GM12878 (cell line): ENCODE measurements around the gene PLXNB2. TPM values are rescaled to one million over a fixed set of nuclear protein-coding genes. Genes with fewer than 3 reads are reported as not detected.

Experiments used
- ATAC-seq: fragments of 200-7000 bp; cut with Tn5 transposase; 3 replicates; pipeline ENCODE4 v1.9.1; 2020; ENCODE audit warnings: mild to moderate bottlenecking, moderate library complexity
- BruUV-seq: library from RNA; stranded (reverse); fragments of 400-500 nt; replicated peaks from 2 replicates; lab custom pipeline; 2021; lab: Mats Ljungman, UMichigan
- CTCF ChIA-PET: fragments of 300-600 bp; sonication (Branson Sonifier 250); formaldehyde crosslinking; extraction: SDS; loops from one replicate; lab custom pipeline; 2021; ENCODE audit warnings: inconsistent platforms; lab: Yijun Ruan, JAX
- POLR2A ChIA-PET: fragments of 350-600 bp; formaldehyde crosslinking; extraction: SDS; loops from one replicate; lab custom pipeline; 2021; ENCODE audit warnings: inconsistent platforms; lab: Charles Lee
- RAD21 ChIA-PET: fragments of 300-600 bp; sonication (Branson Sonifier 250); formaldehyde crosslinking; loops from one replicate; lab custom pipeline; 2023; ENCODE audit warnings: antibody characterized with exemption; ENCODE audit not compliant: unreplicated experiment; lab: Charles Lee
- SMC1A ChIA-PET: fragments of 300-600 bp; sonication (Branson Sonifier 250); formaldehyde crosslinking; loops from one replicate; lab custom pipeline; 2023; ENCODE audit not compliant: unreplicated experiment, uncharacterized antibody; lab: Charles Lee
- DNase-seq: peaks from one replicate; pipeline ENCODE4 v3.0.0-alpha.2; 2011; ENCODE audit warnings: low read depth, low spot score
- FAIRE-seq: peaks from 3 replicates; lab custom pipeline; 2011; peaks lifted over from hg19 to GRCh38; lab: Jason Lieb, UNC
- H2AFZ ChIP-seq: 2 replicates; pipeline ENCODE4 v1.6.0; 2011; ENCODE audit warnings: low read depth, low read length, control low read depth; ENCODE audit not compliant: control insufficient read depth
- H3K27ac ChIP-seq: 2 replicates; pipeline ENCODE4 v1.5.1; 2011; ENCODE audit warnings: control low read depth; ENCODE audit not compliant: control insufficient read depth, insufficient read depth
- H3K27me3 ChIP-seq, 2 experiments: replicated peaks in 1 of 2; 2 replicates each; pipeline versions ENCODE4 v1.6.0 to v1.6.1; 2011; ENCODE audit warnings: low read length in 1 of 2; ENCODE audit not compliant: control insufficient read depth in 2 of 2, insufficient read depth in 2 of 2
- H3K36me3 ChIP-seq, 2 experiments: 2 replicates each; pipeline ENCODE4 v1.5.1; 2011; ENCODE audit warnings: low read length in 1 of 2; ENCODE audit not compliant: control insufficient read depth in 2 of 2, insufficient read depth in 2 of 2
- H3K4me1 ChIP-seq: 2 replicates; pipeline ENCODE4 v1.6.1; 2011; ENCODE audit warnings: mild to moderate bottlenecking, low read length, moderate library complexity, mixed read lengths; ENCODE audit not compliant: control insufficient read depth, insufficient read depth
- H3K4me2 ChIP-seq: 2 replicates; pipeline ENCODE4 v1.6.0; 2011; ENCODE audit warnings: control low read depth; ENCODE audit not compliant: control insufficient read depth, insufficient read depth
- H3K4me3 ChIP-seq: fragments of 200-600 bp; sonication (generic); 2 replicates; pipeline ENCODE4 v1.5.1; 2016
- H3K79me2 ChIP-seq: 2 replicates; pipeline ENCODE4 v1.6.0; 2011; ENCODE audit warnings: low read length; ENCODE audit not compliant: control insufficient read depth, insufficient read depth
- H3K9ac ChIP-seq: 2 replicates; pipeline ENCODE4 v1.8.0; 2011; ENCODE audit warnings: low read length, control low read depth, mixed read lengths; ENCODE audit not compliant: control insufficient read depth, insufficient read depth
- H3K9me3 ChIP-seq: replicated peaks from 3 replicates; pipeline ENCODE4 v1.5.1; 2011; ENCODE audit warnings: mild to moderate bottlenecking, low read length; ENCODE audit not compliant: control insufficient read depth, insufficient read depth
- H4K20me1 ChIP-seq: 2 replicates; pipeline ENCODE4 v1.6.0; 2011; ENCODE audit not compliant: control insufficient read depth, insufficient read depth
- BACH1 ChIP-seq: fragments of 450-650 bp; IDR thresholded peaks from 2 replicates; pipeline ENCODE4 v1.6.1; 2017; ENCODE audit warnings: mild to moderate bottlenecking, borderline replicate concordance
- CREM ChIP-seq: IDR thresholded peaks from 2 replicates; pipeline ENCODE4 v1.6.1; 2014; ENCODE audit warnings: antibody characterized with exemption, low read depth
- ESRRA ChIP-seq: IDR thresholded peaks from 2 replicates; pipeline ENCODE4 v1.6.1; 2012; ENCODE audit warnings: mild to moderate bottlenecking, low read length, improper control_type of control experiment
- IKZF1 ChIP-seq: fragments of 450-650 bp; conservative IDR thresholded peaks from 2 replicates; pipeline ENCODE4 v1.6.1; 2017; ENCODE audit warnings: antibody characterized with exemption, mild to moderate bottlenecking
- MXI1 ChIP-seq: fragments of 150-350 bp; IDR thresholded peaks from 2 replicates; pipeline ENCODE4 v1.6.1; 2011; ENCODE audit warnings: low read depth, mild to moderate bottlenecking, inconsistent platforms, low read length, improper control_type of control experiment
- MYC ChIP-seq: IDR thresholded peaks from 2 replicates; pipeline ENCODE4 v1.6.1; 2011; ENCODE audit warnings: mild to moderate bottlenecking, low read length, moderate library complexity, inconsistent platforms; ENCODE audit not compliant: insufficient read depth, insufficient replicate concordance, insufficient read length, severe bottlenecking
- NFXL1 ChIP-seq: fragments of 450-650 bp; IDR thresholded peaks from 2 replicates; pipeline ENCODE4 v1.6.1; 2017; ENCODE audit warnings: antibody characterized with exemption, mild to moderate bottlenecking, borderline replicate concordance
- NR2F1 ChIP-seq: fragments of 450-650 bp; conservative IDR thresholded peaks from 2 replicates; pipeline ENCODE4 v1.6.1; 2017; ENCODE audit warnings: mild to moderate bottlenecking
- POLR2A ChIP-seq: IDR thresholded peaks from 2 replicates; pipeline ENCODE4 v1.6.1; 2011; ENCODE audit warnings: low read depth, mild to moderate bottlenecking, low read length
- POU2F2 ChIP-seq: IDR thresholded peaks from 3 replicates; pipeline ENCODE4 v1.6.1; 2011; ENCODE audit warnings: low read depth, mild to moderate bottlenecking, low read length, borderline replicate concordance
- RAD21 ChIP-seq: IDR thresholded peaks from 2 replicates; pipeline ENCODE4 v1.6.1; 2011; ENCODE audit warnings: mild to moderate bottlenecking, low read depth, low read length, moderate library complexity; ENCODE audit not compliant: insufficient read depth
- RELA ChIP-seq: fragments of 450-650 bp; IDR thresholded peaks from 2 replicates; pipeline ENCODE4 v1.8.0; 2014; ENCODE audit warnings: borderline replicate concordance; ENCODE audit not compliant: partially characterized antibody
- RFX5 ChIP-seq: IDR thresholded peaks from 2 replicates; pipeline ENCODE4 v1.6.1; 2011; ENCODE audit warnings: low read depth, low read length, improper control_type of control experiment
- SMARCA5 ChIP-seq: fragments of 450-650 bp; IDR thresholded peaks from 2 replicates; pipeline ENCODE4 v1.6.1; 2017; ENCODE audit warnings: mild to moderate bottlenecking
- SP1 ChIP-seq: IDR thresholded peaks from one replicate; pipeline ENCODE4 v1.6.1; 2011; ENCODE audit warnings: low read depth, low read length
- SREBF2 ChIP-seq: IDR thresholded peaks from 2 replicates; pipeline ENCODE4 v1.6.1; 2012; ENCODE audit warnings: mild to moderate bottlenecking, low read length
- SUPT20H ChIP-seq: IDR thresholded peaks from 2 replicates; pipeline ENCODE4 v1.6.1; 2011; ENCODE audit warnings: low read depth, mild to moderate bottlenecking, low read length, moderate library complexity, borderline replicate concordance; ENCODE audit not compliant: control insufficient read depth
- TARDBP ChIP-seq: IDR thresholded peaks from 2 replicates; pipeline ENCODE4 v1.6.1; 2016; ENCODE audit warnings: borderline replicate concordance
- TCF12 ChIP-seq: IDR thresholded peaks from 2 replicates; pipeline ENCODE4 v1.6.1; 2011; ENCODE audit warnings: low read depth, mild to moderate bottlenecking, low read length
- YY1 ChIP-seq: IDR thresholded peaks from 2 replicates; pipeline ENCODE4 v1.6.1; 2011; ENCODE audit warnings: low read depth, mild to moderate bottlenecking, low read length
- ZBED1 ChIP-seq: IDR thresholded peaks from 2 replicates; pipeline ENCODE4 v1.6.1; 2016; ENCODE audit warnings: borderline replicate concordance
- WGBS: methylation state at CpG from one replicate; pipeline ENCODE4 v1.1.6; 2016; ENCODE audit warnings: low lambda C conversion rate; ENCODE audit not compliant: insufficient replicate concordance, insufficient coverage; ENCODE audit errors: missing lambda C conversion rate; 5-methylcytosine and 5-hydroxymethylcytosine counted together
- in situ Hi-C: fragments of 300-500 bp; cut with MboI; formaldehyde crosslinking; loops from 9 replicates; pipeline ENCODE4 v1.14.3; 2018; ENCODE audit warnings: mixed read lengths
- intact Hi-C: fragments of 100-400 bp; cut with micrococcal nuclease; formaldehyde crosslinking; loops from one replicate; pipeline ENCODE4 v1.14.2; 2022; ENCODE audit not compliant: unreplicated experiment
- polyA plus RNA-seq, 11 experiments: library from polyadenylated mRNA; depleted of rRNA in 4 of 11; unstranded in 6 of 11; stranded (reverse) in 5 of 11; fragments of >200 nt; fragmentation: Nextera tagmentation in 4 of 11; fragmentation: Illumina TruSeq in 1 of 11; extraction: Ambion mirVana in 4 of 11; extraction: Trizol in 1 of 11; gene quantifications; 1 replicate in 1 of 11; 2 replicates in 10 of 11; pipeline versions ENCODE4 v1.2.1 to v1.2.3, GENCODE V29; 2011 to 2016; ENCODE audit warnings: inconsistent platforms in 2 of 11, missing spikeins in 2 of 11, low read depth in 1 of 11
- total RNA-seq, 4 experiments: library from RNA; depleted of rRNA in 3 of 4; stranded (reverse); fragments of >200 nt in 3 of 4; fragmentation: Illumina TruSeq in 1 of 4; extraction: Trizol in 1 of 4; gene quantifications; 2 replicates each; pipeline versions ENCODE4 v1.2.1 to v1.2.3, GENCODE V29; 2013 to 2021

Gene PLXNB2
- total and polyA plus RNA-seq, 10 of the 15 experiments (the other 5 are each of a cell fraction or from before 2014, with no cell fraction given): 0.68 to 134 (median 41.9) TPM

DNA sequence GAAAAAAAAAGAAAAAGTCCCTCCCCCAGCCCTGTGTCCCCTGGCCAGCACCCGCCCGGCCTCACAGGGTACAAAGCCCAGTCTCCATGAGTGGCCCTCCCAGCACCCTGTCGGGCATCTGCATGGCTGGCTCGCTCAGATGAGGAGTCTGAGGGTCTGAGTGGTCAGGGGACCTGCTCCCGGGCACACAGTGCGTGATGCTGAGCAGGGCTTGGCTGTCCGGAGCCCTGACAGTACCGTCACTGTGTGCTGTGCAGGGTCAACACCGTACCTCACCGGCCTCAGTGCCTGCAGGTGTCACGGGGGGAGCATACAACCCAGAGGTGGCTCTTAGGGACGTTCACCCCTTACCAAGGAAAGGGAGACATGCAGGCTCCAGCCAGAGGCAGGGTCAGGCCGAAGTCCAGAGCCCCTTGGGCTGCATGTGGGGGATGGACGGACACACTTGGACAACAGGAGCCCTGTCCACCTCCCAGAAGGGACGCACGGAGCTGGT lies 3.6 kb upstream of the PLXNB2 start:
- Histone ChIP-seq H3K4me1 (peaks cover 30% of the 10 kb centered on the region), H3K36me3 (no peaks in the 10 kb centered on the region)
- FAIRE-seq: no peak

DNA sequence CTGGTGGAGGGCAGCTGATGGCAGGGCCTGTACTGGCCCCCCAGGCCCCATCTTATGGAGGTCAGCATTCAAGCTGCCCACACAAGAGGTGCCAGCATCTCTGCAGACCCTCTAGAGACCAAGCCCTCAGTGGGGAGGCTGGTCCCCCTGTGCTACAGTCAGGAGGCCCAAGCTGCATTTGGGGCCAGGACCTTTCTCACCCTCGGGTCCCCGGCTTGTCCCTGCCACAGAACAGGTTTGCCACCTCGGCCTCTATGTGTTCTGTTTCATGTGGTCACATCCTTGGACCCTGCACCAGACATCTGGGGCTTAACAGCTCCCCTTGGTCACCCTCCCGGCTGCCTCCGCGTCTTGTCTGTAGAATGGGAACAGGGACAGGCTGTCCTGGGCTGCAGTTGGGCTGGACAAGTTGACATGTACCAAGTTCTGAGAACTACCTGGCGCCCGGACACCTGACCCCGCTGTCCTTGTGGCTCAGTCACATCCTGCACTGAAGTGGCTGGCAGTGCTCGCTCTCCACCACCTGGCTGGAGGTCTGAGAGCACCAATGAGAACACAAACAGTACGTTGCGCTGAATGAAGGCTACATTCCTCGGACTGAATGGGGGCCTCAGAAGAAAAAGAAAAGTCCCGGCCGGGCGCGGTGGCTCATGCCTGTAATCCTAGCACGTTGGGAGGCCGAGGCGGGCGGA lies 2.7 kb upstream of the PLXNB2 start:
- in situ Hi-C loops: no loop called here
- ATAC-seq: no peak
- 94% methylated on average over 17 of the region's 21 CpGs for WGBS
- Histone ChIP-seq H3K36me3 (no peaks in the 10 kb centered on the region), H3K4me1 (peaks cover 26% of the 10 kb centered on the region), H3K27ac (no peak overlapping the region)
- ChIA-PET POLR2A (no interaction called here), CTCF (interaction anchor here (0.6 kb wide), 1 partner anchor 16 kb away, joined by 3 read pairs; no protein-coding TSS in a partner anchor), RAD21 (no interaction called here)
- no peak for FAIRE-seq
- DNase-seq: no peak
- TF ChIP-seq SP1: no peak
- no peak for TF ChIP-seq ESRRA
- TF ChIP-seq TARDBP: no peak
- TF ChIP-seq RELA: no peak
- no peak for TF ChIP-seq MXI1
- TF ChIP-seq SMARCA5: no peak
- no peak for TF ChIP-seq NFXL1
- no peak for TF ChIP-seq SREBF2
- no peak for TF ChIP-seq TCF12
- TF ChIP-seq POU2F2: no peak
- no peak for TF ChIP-seq RFX5
- no peak for TF ChIP-seq NR2F1
- TF ChIP-seq ZBED1: no peak
- TF ChIP-seq, all 136 proteins: peak for 0
- Histone ChIP-seq H4K20me1 (no peaks in the 10 kb centered on the region), H3K9me3 (no peaks in the 10 kb centered on the region), H3K27me3 (no peaks in the 10 kb centered on the region), H3K9ac (no peak overlapping the region), H3K4me3 (no peak overlapping the region), H3K79me2 (peaks cover 34% of the 10 kb centered on the region), H2AFZ (no peak overlapping the region), H3K4me2 (no peak overlapping the region)
- SMC1A ChIA-PET: no interaction called here
- intact Hi-C loops: no loop called here
- BruUV-seq: no TSS peak

More for the DNA sequence above, 3.6 kb upstream of the PLXNB2 start:
- Histone ChIP-seq H3K9ac (no peak overlapping the region), H3K9me3 (no peaks in the 10 kb centered on the region), H3K27ac (no peak overlapping the region), H3K27me3 (no peaks in the 10 kb centered on the region), H2AFZ (no peak overlapping the region), H3K79me2 (peaks cover 27% of the 10 kb centered on the region), H3K4me2 (no peak overlapping the region), H3K4me3 (no peak overlapping the region), H4K20me1 (no peaks in the 10 kb centered on the region)
- POLR2A ChIA-PET: no interaction called here
- no TSS peak for BruUV-seq
- intact Hi-C loops: no loop called here
- CTCF ChIA-PET: interaction anchor here (0.8 kb wide), 1 partner anchor 15 kb away, joined by 4 read pairs; the partner anchor contains the start of gene DENND6B
- DNase-seq (no peak), ATAC-seq (no peak)
- no peak for TF ChIP-seq SREBF2
- TF ChIP-seq MYC: no peak
- TF ChIP-seq SUPT20H: no peak
- no peak for TF ChIP-seq IKZF1
- TF ChIP-seq POU2F2: no peak
- no peak for TF ChIP-seq RAD21
- no peak; the same call in 1 of the 2 replicates for TF ChIP-seq POLR2A
- TF ChIP-seq CREM: no peak
- no peak for TF ChIP-seq BACH1
- TF ChIP-seq YY1: no peak
- in situ Hi-C loops: no loop called here
- WGBS: 88% methylated on average over 11 of the region's 16 CpGs
- SMC1A ChIA-PET: no interaction called here
- RAD21 ChIA-PET: no interaction called here
